Measurements from ENCODE around the gene PHLDB1.
"Not testable (repeated sequence)": the region's sequence is repeated elsewhere in the genome, so short reads cannot be mapped to it uniquely, and the experiment has no call there.

PHLDB1 gene

GRCh38 chr11:118607401-118608359, at the start of gene PHLDB1:
Gene PHLDB1 (plus strand): TSS chr11:118607615. CDS start chr11:118613837, 6,222 bp downstream.
- DNase-seq: peak; percentile 42

- no peak for DNase-seq
These were observed 46.6 kb upstream of the PHLDB1 start for GRCh38 chr11:118560806-118561205.

DNA sequence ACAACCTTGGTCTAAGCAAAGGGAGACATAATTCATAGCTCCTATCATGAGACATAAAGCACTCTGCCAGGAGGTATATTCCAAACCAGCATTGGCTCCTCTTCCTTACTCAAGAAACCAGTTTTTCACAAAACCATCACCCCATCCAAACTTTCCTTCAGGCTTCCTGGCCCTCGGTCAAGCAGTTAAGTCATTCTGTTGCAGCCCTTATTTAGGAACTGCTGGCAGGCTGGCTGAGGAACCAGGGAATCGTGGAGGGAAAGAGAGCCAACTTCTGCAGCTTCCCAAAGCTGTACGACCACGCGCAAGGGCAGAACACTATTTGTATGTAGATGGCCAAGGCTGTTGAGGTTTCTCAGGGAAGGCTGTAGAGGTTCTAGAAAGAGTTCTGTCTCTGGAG, 42.4 kb upstream of the PHLDB1 start:
- DNase-seq: no peak

GRCh38 chr11:118569670-118570069, 37.7 kb upstream of the PHLDB1 start:
- no peak for DNase-seq

- no peak for DNase-seq
These were observed 36.6 kb upstream of the PHLDB1 start for GRCh38 chr11:118570787-118571186.

DNA sequence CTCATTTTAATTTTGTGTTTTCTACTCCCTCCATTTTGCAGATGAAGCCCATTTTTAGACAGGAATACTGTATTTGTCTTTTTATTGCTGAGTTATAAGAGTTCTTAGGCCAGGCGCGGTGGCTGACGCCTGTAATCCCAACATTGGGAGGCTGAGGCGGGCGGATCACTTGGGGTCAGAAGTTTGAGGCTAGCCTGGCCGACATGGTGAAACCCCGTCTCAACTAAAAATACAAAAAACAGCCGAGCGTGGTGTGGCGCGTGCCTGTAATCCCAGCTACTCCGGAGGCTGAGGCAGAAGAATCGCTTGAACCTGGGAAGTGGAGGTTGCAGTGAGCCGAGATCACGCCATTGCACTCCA, 35.7 kb upstream of the PHLDB1 start:
- not testable (repeated sequence) for DNase-seq

DNA sequence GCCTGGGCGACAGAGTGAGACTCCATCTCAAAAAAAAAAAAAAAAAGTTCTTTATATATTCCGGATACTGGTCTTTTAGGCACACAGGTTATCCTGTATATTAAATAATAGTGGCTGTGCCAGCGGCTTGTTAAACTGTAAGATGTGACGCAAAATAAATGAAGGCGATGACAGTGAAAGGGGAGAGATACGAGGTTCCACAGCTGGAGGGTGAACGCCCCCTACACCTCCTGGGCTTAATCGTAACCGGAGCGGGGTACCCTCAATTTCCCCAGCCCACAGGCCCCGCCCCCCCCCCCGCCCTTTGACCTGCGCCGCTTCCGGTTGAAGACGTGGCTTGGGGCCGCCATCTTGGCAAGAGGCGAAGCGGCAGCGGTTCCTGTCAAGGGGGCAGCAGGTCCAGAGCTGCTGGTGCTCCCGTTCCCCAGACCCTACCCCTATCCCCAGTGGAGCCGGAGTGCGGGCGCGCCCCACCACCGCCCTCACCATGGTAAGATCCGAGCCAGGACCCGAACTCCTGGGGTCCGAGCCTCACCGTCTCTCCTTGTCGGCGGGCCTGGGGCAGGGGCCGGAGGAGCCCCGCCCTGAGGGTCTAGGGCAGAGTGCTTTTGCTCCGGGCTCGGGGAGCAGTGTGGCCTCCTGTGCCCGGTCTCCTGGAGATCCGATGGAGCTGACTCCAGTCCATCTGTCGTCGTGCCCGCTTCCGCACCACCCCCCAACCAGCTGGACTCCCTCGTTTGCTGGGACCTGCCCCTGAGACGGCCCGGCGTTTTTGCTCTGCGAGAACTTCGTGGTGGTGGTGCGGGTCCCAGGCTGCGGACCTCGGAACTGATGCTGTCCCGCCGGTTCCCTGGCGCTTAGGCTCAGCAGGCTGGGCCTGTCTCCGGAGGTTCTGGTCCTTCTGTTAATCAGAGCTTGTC, 35.1 kb upstream of the PHLDB1 start, which contains the start of gene ARCN1:
Gene ARCN1, plus strand, starts transcription at position 349 of the 920 bp plus-strand sequence. Its CDS starts 139 bp downstream, at position 488.
- DNase-seq: peak; percentile 59

- peak; percentile 12 for DNase-seq
These were observed 34.3 kb upstream of the PHLDB1 start for GRCh38 chr11:118572981-118573550.

GRCh38 chr11:118574636-118575035, 32.8 kb upstream of the PHLDB1 start:
- no peak for DNase-seq

DNA sequence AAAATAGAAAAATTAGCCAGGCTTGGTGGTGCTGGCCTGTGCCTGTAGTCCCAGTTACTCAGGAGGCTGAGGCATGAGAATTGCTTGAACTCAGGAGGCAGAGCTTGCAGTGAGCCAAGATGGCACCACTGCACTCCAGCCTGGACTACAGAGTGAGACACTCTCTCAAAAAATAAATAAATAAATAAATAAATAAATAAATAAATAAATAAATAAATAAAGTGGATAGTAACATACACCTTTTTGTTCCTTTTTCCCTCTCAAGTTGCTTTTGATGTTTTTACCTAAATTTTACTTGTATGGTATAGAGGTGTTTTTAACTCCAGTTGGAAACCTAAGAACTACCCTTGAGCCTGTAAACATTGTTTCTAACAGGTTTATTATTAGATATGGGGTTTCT, 29.4 kb upstream of the PHLDB1 start:
- DNase-seq: not testable (repeated sequence)

GRCh38 chr11:118581057-118581456, 26.4 kb upstream of the PHLDB1 start:
- DNase-seq: no peak

DNA sequence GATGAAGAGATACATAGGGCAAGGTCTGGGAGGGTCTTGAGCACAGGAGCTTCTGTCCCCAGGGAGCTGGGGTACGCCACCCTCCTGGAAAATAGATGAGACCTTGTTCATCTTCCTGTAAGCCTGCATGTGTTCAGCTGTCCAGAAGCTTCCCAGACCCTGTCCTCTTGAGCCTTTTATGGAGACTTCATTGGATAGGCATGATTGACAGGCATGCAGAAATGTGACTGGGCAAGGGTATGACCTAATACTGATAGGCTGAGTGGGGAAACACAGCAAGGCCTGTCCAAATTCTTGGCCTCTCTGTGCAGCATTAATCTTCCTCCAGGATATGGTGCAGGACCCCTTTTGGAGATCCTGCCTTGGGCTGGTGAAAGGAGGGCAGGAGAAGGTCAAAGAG, 19.5 kb upstream of the PHLDB1 start:
- no peak for DNase-seq

GRCh38 chr11:118592616-118593367, 14.6 kb upstream of the PHLDB1 start:
- no peak for DNase-seq

GRCh38 chr11:118594984-118595383, 12.4 kb upstream of the PHLDB1 start:
- DNase-seq: not testable (repeated sequence)

DNA sequence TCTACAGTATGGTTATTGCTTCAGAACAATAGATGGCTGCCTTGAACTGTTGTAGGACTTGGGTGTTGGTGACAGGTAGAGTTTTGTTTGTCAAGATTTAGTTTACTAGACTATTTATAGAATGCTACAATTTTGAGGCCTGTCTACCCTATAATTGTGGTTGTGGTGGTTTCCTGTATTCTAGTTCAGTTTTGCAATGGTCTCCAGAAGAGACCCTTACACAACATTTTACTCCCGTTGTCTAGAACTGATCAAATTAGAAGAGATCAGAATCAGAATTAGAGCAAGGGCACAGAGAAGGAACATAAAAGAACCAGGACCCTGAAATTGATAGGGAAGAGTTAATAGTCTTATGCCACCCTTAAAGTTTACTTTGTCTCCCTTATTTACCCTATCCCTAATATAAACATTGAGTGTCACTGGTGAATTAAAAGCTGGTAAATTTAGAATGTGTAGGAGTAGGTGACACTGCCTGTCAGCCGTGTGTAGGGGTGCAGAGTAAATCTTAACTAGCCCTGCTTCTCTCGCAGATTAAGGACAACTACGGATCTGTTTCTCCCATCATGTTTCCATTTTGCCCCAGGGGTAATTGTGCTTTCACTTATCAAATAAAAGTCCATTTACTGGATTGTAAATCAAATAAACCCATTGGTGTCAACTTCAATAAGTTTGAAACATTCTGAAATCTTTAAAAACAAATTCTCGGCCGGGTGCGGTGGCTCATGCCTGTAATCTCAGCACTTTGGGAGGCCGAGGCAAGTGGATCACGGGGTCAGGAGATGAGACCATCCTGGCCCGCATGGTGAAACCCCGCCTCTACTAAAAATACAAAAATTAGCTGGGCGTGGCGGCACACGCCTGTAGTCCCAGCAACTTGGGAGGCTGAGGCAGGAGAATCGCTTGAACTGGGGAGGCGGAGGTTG, 10.9 kb upstream of the PHLDB1 start:
- no peak for DNase-seq

DNA sequence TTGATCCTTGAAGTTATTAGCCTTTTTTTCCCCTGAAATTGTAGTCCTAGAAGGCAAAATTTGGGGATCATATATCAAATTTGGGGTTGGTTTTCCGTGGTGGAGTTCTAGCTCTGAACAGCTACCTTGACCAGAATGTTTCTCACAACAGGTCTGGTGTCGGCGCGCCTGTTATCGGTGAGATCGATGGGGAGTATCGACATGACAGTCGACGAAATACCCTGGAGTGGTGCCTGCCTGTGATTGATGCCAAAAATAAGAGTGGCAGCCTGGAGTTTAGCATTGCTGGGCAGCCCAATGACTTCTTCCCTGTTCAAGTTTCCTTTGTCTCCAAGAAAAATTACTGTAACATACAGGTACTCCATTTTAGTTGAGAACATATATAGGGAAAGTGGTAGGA, 9.9 kb upstream of the PHLDB1 start:
- no peak for DNase-seq

DNA sequence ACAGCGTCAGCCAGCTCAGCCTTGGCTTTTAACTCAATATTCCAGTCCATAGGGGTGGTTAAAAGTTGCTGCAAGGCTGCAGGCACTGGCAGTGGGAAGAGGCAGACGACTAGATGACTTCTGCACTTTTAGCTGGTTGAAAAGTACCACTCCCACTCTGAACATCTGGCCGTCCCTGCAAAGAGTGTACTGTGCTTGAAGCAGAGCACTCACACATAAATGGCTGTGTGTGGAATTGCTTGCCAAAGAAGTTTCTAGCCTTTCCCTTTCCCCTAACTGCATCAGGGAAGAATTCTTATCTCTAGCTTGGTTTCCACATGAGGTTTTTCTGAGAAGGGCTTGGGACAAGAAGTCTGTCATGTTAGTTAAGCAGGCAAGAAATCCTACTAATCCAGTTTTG, 5.1 kb upstream of the PHLDB1 start:
- DNase-seq: no peak

DNA sequence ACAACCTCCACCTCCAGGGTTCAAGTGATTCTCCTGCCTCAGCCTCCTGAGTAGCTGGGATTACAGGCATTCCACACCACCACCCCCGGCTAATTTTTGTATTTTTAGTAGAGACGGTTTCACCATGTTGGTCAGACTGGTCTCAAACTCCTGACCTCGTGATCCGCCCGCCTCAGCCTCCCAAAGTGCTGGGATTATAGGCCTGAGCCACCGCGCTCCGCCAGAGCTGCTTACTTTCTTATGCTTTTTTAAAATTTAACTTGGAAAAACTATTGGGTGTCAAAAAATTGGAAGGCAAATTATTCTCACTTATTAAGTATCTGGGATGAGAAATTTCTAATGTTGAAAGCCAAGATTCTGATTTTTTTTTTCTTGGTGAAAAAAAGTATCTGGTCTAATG, 3.7 kb upstream of the PHLDB1 start:
- not testable (repeated sequence) for DNase-seq

DNA sequence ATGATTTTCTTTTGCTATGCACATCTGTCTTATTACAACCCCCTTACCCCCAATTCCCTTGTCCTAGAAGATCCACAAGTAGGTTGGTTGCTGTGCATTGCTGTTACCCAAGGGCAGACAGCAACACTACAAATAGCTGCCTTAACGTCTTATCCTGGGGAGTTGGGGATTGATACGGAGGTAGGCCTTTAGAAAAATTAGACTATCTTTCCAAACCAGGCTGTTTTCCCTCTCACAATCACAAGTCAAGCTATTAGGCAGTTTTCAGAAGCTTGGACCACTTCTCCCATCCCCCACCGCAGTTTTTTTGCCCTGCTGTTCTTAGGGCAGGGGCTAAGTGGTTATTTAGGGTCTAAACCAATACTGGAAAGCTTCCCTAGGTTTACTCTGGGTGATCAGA, 2.8 kb upstream of the PHLDB1 start:
- DNase-seq: no peak

- no peak for DNase-seq
These were observed 2.1 kb upstream of the PHLDB1 start for GRCh38 chr11:118605116-118605867.

All from activated T-cell treated with anti-CD3 and anti-CD28 coated beads for 4 hours (primary cell).